ENCODE results near the gene ZNF423.

GRCh38 chr16:49519741-49520140 is 336.2 kb downstream of the ZNF423 start:
- TF ChIP-seq CTCF (IDR thresholded peaks at IDR 0.05) (no peak), POLR2A (IDR thresholded peaks at IDR 0.05) (no peak)

All from right lobe of liver (tissue), 4 donors.